Fibroblast of mammary gland (primary cell): ENCODE measurements around the gene MED9.
"Not testable (repeated sequence)": the region's sequence is repeated elsewhere in the genome, so short reads cannot be mapped to it uniquely, and the experiment has no call there.

Experiments used
- DNase-seq: peaks from one replicate; pipeline ENCODE4 v3.0.0-alpha.2; 2010; ENCODE audit warnings: low read depth
- H3K4me3 ChIP-seq: 2 replicates; pipeline ENCODE4 v1.5.1; 2011; ENCODE audit warnings: low read depth, mild to moderate bottlenecking, low read length, moderate library complexity; ENCODE audit not compliant: control insufficient read depth
- TF ChIP-seq, protein P1 (sequence below): conservative IDR thresholded peaks from 2 replicates; pipeline ENCODE4 v1.5.1; 2011; ENCODE audit warnings: low read depth, low read length, inconsistent platforms; ENCODE audit not compliant: control insufficient read depth, insufficient read depth

The MED9 gene

DNA sequence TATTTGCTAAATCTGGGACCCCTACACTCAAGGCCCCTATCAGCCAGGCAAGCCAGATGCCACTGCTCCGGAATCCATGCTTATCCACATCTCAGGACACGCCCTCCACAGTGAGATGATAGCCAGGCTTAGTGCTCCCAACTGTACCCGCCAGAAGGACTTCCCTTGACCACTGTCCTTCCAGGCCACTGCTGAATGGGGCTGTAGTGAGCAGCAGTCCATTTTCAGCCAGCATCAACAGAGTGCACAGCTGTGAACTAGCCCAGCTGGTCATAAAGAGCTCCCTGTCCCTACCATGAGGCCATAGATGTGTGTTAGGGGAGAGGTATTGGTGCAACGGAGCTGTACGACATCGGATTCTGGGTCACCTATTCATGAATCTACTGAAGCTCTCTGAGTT, 13.0 kb upstream of the MED9 start:
- no peak for DNase-seq
- TF ChIP-seq, protein P1, sequence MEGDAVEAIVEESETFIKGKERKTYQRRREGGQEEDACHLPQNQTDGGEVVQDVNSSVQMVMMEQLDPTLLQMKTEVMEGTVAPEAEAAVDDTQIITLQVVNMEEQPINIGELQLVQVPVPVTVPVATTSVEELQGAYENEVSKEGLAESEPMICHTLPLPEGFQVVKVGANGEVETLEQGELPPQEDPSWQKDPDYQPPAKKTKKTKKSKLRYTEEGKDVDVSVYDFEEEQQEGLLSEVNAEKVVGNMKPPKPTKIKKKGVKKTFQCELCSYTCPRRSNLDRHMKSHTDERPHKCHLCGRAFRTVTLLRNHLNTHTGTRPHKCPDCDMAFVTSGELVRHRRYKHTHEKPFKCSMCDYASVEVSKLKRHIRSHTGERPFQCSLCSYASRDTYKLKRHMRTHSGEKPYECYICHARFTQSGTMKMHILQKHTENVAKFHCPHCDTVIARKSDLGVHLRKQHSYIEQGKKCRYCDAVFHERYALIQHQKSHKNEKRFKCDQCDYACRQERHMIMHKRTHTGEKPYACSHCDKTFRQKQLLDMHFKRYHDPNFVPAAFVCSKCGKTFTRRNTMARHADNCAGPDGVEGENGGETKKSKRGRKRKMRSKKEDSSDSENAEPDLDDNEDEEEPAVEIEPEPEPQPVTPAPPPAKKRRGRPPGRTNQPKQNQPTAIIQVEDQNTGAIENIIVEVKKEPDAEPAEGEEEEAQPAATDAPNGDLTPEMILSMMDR = no peak

DNA sequence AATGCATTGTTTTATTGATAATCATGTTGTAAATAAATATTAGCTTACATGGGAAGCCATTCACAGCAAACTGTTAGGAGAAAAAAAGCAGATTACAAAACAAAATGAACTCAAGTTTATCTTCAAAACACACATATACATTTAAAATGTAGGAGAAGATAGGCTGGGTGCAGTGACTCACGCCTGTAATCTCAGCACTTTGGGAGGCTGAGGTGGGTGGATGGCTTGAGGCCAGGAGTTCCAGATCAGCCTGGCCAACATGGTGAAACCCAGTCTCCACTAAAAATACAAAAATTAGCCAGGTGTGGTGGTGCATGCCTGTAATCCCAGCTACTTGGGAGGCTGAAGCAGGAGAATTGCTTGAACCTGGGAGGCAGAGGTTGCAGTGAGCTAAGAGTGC, 10.9 kb upstream of the MED9 start:
- not testable (repeated sequence) for DNase-seq, H3K4me3 ChIP-seq

More for the DNA sequence above, 13.0 kb upstream of the MED9 start:
- H3K4me3 ChIP-seq = no peak overlapping the region

DNA sequence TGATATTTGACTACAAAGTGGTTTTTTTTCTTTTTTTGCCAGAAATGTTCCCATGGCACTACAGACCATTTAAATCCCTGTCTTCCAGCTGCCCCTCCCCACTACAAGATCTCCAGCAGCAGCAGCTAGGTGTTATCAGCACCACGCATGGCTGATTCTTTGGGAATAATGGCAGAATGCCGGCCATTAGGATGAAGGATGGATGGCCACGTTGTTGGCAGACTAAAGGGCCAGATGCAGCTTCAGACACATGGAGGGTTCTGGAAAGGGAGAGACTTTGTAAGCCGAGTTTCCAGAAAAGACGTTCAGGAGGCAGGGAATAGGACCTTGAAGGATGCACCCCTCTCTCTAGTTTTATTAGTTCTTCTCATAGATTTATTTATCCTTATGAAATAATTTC, 10.3 kb upstream of the MED9 start:
- no peak for DNase-seq
- no peak overlapping the region for H3K4me3 ChIP-seq
- TF ChIP-seq, protein P1 = no peak

DNA sequence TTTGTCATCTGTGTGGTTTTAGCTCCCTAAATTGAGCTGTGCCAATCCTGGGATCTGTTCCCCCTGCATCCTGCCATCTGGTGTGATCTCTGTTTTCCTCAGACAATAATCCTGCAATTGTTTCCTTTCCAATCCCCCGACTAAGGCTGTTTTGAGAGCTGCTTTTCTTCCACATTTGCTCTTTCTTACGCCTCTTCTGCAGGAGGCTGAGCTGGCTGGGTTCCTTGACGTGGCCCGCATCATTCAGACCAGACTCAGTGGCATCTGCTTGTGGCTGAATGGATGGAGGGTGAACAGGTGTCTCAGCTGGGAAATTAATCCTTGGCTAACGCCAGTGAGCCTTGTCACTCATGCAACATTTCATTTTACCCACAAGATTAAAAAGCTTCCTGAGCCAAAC, 9.8 kb upstream of the MED9 start:
- H3K4me3 ChIP-seq = no peak overlapping the region
- DNase-seq = no peak
- TF ChIP-seq, protein P1 = no peak

DNA sequence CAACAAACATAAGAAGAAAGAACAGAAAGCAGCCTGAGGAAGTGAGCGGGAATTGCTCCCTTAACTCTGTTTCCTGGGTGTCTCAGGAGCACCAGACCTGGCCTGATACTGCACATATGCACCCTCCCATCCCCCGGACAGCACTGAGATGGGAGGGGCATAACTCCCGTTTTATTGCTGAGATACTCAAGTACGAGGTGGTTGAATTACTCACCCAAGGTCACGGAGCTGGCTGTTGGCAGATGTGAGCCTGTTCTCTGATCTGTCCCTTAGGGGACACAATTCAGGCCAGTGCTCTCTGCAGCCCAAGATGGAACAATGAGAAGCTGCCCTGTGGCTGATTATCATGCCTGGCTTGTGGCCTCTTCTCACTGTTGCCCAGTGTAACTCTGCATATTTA, 9.1 kb upstream of the MED9 start:
- TF ChIP-seq, protein P1 = no peak
- peak; percentile 56 for DNase-seq
- H3K4me3 ChIP-seq = no peak overlapping the region

DNA sequence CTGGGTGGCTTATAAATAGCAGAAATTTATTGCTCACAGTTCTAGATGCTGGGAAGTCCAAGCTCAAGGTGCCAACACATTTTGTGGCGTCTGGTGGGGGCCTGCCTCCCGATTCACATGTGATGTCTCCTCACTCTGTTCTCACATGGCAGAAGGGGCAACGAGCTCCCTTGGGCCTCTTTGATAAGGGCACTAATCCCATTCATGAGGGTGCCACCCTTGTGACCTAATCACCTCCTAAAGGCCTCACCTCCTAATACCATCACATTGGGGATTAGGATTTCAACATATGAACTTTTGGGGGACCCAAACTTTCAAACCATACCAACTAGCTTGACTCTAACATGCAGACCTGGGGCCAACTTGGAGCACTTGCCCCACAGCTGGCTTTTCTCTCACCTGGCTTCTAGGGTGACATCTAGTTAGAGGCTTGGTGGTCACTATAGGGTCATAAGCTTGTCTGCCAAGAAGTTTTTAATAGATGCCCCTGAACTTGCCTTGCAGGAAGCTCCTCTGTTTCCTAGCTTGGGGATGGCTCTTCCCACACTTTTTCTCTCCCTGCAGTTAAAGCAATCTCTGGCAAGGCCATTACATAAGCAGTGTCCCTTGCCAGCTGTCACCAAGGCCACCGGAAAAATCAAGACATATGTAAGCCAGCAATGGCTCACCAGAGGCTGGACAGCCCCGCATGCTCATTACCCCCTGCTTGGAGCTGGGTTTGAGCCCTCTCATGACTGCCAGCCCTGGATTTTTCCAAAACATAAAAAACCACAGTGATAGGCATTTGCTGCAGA, 8.4 kb upstream of the MED9 start:
- TF ChIP-seq, protein P1 = no peak

DNA sequence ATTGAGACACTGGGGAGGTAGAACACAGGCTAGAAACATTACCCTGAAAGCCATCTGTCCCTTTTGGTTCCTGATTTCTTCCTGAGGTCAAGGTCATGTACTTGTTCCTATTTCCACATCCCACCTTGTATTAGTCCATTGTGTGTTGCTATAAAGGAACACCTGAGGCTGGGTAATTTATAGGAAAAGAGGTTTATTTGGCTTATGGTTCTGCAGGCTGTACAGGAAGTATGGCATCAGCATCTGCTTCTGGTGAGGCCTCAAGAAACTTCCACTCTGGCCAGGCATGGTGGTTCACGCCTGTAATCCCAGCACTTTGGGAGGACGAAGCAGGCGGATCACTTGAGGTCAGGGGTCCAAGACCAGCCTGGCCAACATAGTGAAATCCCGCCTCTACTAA, 7.4 kb upstream of the MED9 start:
- no peak for DNase-seq
- TF ChIP-seq, protein P1 = no peak
- H3K4me3 ChIP-seq = no peak overlapping the region

More for the DNA sequence above, 8.4 kb upstream of the MED9 start:
- H3K4me3 ChIP-seq = no peak overlapping the region
- DNase-seq = no peak
